Kidney (tissue), 14 donors: ENCODE data around the gene SLC6A16. TPM values are rescaled to one million over a fixed set of nuclear protein-coding genes. Genes with fewer than 3 reads are reported as not detected.
"Not testable (repeated sequence)": the region's sequence is repeated elsewhere in the genome, so short reads cannot be mapped to it uniquely, and the experiment has no call there.

Source experiments
- DNase-seq, 5 donors: peaks; one replicate each; pipeline ENCODE4 v3.0.0-alpha.2; 2013 to 2020
- FAIRE-seq: peaks from 2 replicates; lab custom pipeline; 2012; peaks lifted over from hg19 to GRCh38; lab: Jason Lieb, UNC
- H3K27ac ChIP-seq, 2 donors: one replicate each; pipeline ENCODE4 v1.7.0; 2013; ENCODE audit warnings: low read depth in 2 of 2, low read length in 2 of 2, inconsistent platforms in 1 of 2
- H3K27me3 ChIP-seq: one replicate; pipeline ENCODE4 v1.7.1; 2013; ENCODE audit warnings: low read length, inconsistent platforms; ENCODE audit not compliant: control insufficient read depth, insufficient read depth
- H3K36me3 ChIP-seq, 3 donors: one replicate each; pipeline versions ENCODE4 v1.7.0 to v1.7.1; 2013; ENCODE audit warnings: low read length in 3 of 3, control low read depth in 1 of 3, inconsistent platforms in 1 of 3; ENCODE audit not compliant: insufficient read depth in 3 of 3, control insufficient read depth in 2 of 3
- H3K4me1 ChIP-seq, 3 donors: one replicate each; pipeline versions ENCODE4 v1.7.0 to v1.7.1; 2013; ENCODE audit warnings: low read length in 3 of 3, inconsistent platforms in 1 of 3, low read depth in 1 of 3; ENCODE audit not compliant: control insufficient read depth in 2 of 3, insufficient read depth in 2 of 3
- H3K4me3 ChIP-seq, 3 donors: one replicate each; pipeline versions ENCODE4 v1.7.0 to v1.8.1; 2013; ENCODE audit warnings: low read length in 3 of 3, control low read depth in 1 of 3, inconsistent platforms in 1 of 3
- H3K9ac ChIP-seq, 3 donors: one replicate each; pipeline versions ENCODE4 v1.7.0 to v1.7.1; 2013; ENCODE audit warnings: low read length in 3 of 3, control low read depth in 1 of 3, inconsistent platforms in 1 of 3
- H3K9me3 ChIP-seq, 3 donors: one replicate each; pipeline versions ENCODE4 v1.7.0 to v1.7.1; 2013; ENCODE audit warnings: low read length in 3 of 3, control low read depth in 1 of 3, inconsistent platforms in 1 of 3; ENCODE audit not compliant: control insufficient read depth in 2 of 3, insufficient read depth in 1 of 3
- intact Hi-C: fragments of 100-400 bp; cut with DNase I; formaldehyde crosslinking; loops from one replicate; pipeline ENCODE4 v1.11.1; 2022
- polyA plus RNA-seq: library from polyadenylated mRNA; stranded (reverse); fragments of 350-450 nt; fragmentation: Illumina TruSeq; extraction: RNeasy Lipid Tissue Mini Kit (QIAGEN cat#74804); gene quantifications from one replicate; pipeline ENCODE4 v1.2.3, GENCODE V29; 2014; ENCODE audit warnings: low read depth, low replicate concordance; ENCODE audit not compliant: insufficient read depth
- total RNA-seq: library from RNA; stranded (reverse); fragmentation: NEBNext Ultra II Directional; extraction: Animal tissue kit (Norgen Biotek cat#: 25700); gene quantifications from one replicate; pipeline ENCODE4 v1.2.1, GENCODE V29; 2021
- TF ChIP-seq, protein P1 (sequence below): IDR thresholded peaks from 3 replicates; pipeline ENCODE4 v1.5.1; 2012; ENCODE audit warnings: mild to moderate bottlenecking, moderate library complexity, borderline replicate concordance; ENCODE audit not compliant: insufficient read depth; ENCODE audit errors: extremely low read depth
- donor health status: control.
- donor health status: control.
- donor health status: control.
- donor health status: control.
- donor health status: control.
- donor health status: DM: yes; HTN: yes; CAD: no.
- donor health status: Normal renal cell carcinoma (clear cell type).

SLC6A16 gene
- total and polyA plus RNA-seq, 2 donors from 2014 or later = 1.5 to 3.7 TPM

DNA sequence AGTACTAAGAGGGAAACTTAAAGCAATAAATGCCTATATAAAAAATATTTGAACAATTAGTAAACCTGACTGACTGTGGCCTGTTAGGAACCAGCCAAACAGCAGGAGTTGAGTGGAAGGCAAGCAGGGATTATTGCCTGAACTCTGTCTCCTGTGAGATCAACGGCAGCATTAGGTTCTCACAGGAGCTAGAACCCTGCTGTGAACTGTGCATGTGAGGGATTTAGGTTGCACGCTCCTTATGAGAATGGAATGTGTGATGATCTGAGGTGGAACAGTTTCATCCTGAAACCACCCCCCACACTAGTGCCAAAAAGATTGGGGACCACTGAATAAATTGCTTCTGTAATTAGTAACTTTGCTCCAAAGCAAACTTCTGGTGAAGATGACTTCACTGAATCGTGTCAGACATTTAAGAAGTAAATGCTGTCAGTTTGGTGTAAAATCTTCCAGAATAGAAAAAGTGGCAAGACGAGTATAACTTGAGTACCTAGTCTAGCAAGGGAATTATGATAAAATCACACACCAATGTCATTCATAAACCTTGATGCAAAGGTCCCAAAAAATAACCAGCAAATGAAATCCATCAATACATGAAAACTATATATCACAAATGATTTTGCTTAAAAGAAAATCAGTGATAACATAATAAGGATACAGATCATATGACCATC lies 53.8 kb downstream of the SLC6A16 start:
- TF ChIP-seq, protein P1, sequence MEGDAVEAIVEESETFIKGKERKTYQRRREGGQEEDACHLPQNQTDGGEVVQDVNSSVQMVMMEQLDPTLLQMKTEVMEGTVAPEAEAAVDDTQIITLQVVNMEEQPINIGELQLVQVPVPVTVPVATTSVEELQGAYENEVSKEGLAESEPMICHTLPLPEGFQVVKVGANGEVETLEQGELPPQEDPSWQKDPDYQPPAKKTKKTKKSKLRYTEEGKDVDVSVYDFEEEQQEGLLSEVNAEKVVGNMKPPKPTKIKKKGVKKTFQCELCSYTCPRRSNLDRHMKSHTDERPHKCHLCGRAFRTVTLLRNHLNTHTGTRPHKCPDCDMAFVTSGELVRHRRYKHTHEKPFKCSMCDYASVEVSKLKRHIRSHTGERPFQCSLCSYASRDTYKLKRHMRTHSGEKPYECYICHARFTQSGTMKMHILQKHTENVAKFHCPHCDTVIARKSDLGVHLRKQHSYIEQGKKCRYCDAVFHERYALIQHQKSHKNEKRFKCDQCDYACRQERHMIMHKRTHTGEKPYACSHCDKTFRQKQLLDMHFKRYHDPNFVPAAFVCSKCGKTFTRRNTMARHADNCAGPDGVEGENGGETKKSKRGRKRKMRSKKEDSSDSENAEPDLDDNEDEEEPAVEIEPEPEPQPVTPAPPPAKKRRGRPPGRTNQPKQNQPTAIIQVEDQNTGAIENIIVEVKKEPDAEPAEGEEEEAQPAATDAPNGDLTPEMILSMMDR = no peak
- intact Hi-C loops = no loop called here

DNA sequence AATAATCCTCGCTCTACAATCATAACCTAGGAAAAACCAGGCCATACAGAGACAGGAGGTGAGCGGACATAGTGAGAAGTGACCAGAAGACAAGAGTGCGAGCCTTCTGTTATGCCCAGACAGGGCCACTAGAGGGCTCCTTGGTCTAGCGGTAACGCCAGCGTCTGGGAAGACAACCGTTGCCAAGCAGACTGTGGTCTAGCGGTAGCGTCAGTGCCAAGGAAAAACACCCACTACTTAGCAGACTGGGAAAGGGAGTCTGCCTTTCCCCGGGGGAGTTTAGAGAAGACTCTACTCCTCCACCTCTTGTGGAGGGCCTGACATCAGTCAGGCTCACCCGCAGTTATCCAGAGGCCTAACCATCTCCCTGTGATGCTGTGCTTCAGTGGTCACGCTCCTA lies 58.6 kb downstream of the SLC6A16 start:
- H3K9me3 ChIP-seq, H3K27ac ChIP-seq, H3K27me3 ChIP-seq, DNase-seq, intact Hi-C loops, H3K9ac ChIP-seq, H3K4me3 ChIP-seq, FAIRE-seq, H3K4me1 ChIP-seq, H3K36me3 ChIP-seq: not testable (repeated sequence)

More for the DNA sequence above, 53.8 kb downstream of the SLC6A16 start:
- Histone ChIP-seq H3K36me3 (no peaks in the 10 kb centered on the region), H3K9ac (no peak overlapping the region), H3K4me3 (no peak overlapping the region), H3K4me1 (no peaks in the 10 kb centered on the region), H3K27me3 (no peaks in the 10 kb centered on the region), H3K27ac (no peak overlapping the region), H3K9me3 (peaks cover 0 to 3% (median 0%) of the 10 kb centered on the region in 3 donors)
- DNase-seq (no peak), FAIRE-seq (no peak)

DNA sequence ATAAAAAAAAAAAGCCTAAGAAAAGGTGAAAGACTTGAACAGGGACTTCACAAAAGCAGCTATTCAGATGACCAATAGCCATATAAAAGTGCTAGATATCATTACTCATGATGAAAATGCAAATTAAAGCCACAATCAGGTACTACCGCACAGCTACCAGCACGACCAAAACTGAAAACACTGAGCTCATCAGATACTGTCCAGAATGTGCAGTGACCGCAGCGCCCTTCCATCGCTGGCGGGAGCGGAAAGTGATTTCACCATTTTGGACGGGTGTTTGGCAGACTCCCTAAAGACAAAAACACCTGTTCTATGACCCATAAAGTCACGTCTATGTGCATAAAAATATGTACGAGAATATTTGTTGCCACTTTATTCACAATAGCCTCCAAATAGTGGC lies 60.7 kb downstream of the SLC6A16 start:
- H3K9me3 ChIP-seq = peaks cover 0 to 9% (median 0%) of the 10 kb centered on the region in 3 donors
- FAIRE-seq (no peak), DNase-seq (no peak)
- no peaks in the 10 kb centered on the region for H3K4me1 ChIP-seq
- TF ChIP-seq, protein P1 = no peak
- no peak overlapping the region for H3K4me3 ChIP-seq
- intact Hi-C loops = no loop called here
- no peaks in the 10 kb centered on the region for H3K27me3 ChIP-seq
- H3K36me3 ChIP-seq = no peaks in the 10 kb centered on the region
- no peak overlapping the region for H3K27ac ChIP-seq
- H3K9ac ChIP-seq = no peak overlapping the region

DNA sequence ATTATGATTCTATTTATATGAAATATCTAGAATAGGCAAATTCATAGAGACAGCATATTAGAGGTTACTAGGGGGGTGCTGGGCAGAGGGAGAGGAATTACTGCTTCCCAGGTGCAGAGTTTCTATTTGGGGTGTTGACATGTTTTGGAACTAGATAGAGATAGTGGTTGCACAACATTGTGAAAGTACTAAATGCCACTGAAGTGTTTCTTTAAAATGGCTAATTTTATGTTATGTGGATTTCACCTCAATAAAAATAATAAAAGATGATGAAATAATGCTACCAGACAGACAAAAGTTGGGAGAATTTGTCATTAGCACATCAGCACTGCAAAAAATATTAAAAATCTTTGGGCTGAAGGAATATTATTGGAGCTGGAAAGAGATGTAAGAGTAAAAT lies 63.4 kb downstream of the SLC6A16 start:
- intact Hi-C loops = no loop called here
- DNase-seq (no peak), FAIRE-seq (no peak)

More for the DNA sequence above, 63.4 kb downstream of the SLC6A16 start:
- peaks cover 0 to 16% (median 4%) of the 10 kb centered on the region in 3 donors for H3K9me3 ChIP-seq
- no peaks in the 10 kb centered on the region for H3K27me3 ChIP-seq
- no peak overlapping the region for H3K27ac ChIP-seq
- TF ChIP-seq, protein P1 = no peak
- H3K4me1 ChIP-seq = no peaks in the 10 kb centered on the region
- no peaks in the 10 kb centered on the region for H3K36me3 ChIP-seq
- no peak overlapping the region for H3K9ac ChIP-seq
- no peak overlapping the region for H3K4me3 ChIP-seq
